ENCODE results near the gene CCL25. TPM values are rescaled to one million over a fixed set of nuclear protein-coding genes. Genes with fewer than 3 reads are reported as not detected.

Gene CCL25
- total and polyA plus RNA-seq, 9 of the 15 experiments (the other 6 are each of a cell fraction or from before 2014, with no cell fraction given): 0.15 TPM; not detected in 8

GRCh38 chr19:8039231-8039630 is 13.3 kb upstream of the CCL25 start:
- Histone ChIP-seq H3K4me1 (replicated peaks in 1 of 2; ENCODE audit: control insufficient read depth in 2 of 2, insufficient read depth in 2 of 2, low read length in 2 of 2) (peaks cover 17 to 36% of the 10 kb centered on the region in 2 experiments), H2AFZ (ENCODE audit: low read depth, low read length) (no peak overlapping the region), H3K27me3 (ENCODE audit: control insufficient read depth in 2 of 2, insufficient read depth in 2 of 2, low read length in 2 of 2) (no peaks in the 10 kb centered on the region), H3K4me3 (no peak overlapping the region), H3K9me3 (replicated peaks; ENCODE audit: control insufficient read depth, insufficient read depth, low read depth, low read length) (peaks cover under 1% of the 10 kb centered on the region; the same call in 1 of the 2 replicates), H3K4me2 (ENCODE audit: insufficient read depth, low read length) (no peak overlapping the region), H3K9me1 (ENCODE audit: control insufficient read depth, insufficient read depth, low read length) (no peaks in the 10 kb centered on the region), H4K20me1 (replicated peaks; ENCODE audit: control insufficient read depth, insufficient read depth, low read length) (no peaks in the 10 kb centered on the region), H3K27ac (ENCODE audit: extremely low read depth, low read depth, low read length) (no peak overlapping the region), H3K36me3 (ENCODE audit: control insufficient read depth, insufficient read depth, low read length) (no peaks in the 10 kb centered on the region), H3K9ac (ENCODE audit: insufficient read depth in 1 of 2, low read depth in 2 of 2, low read length in 2 of 2) (no peak overlapping the region), H3K79me2 (ENCODE audit: control insufficient read depth, insufficient read depth, low read length) (no peaks in the 10 kb centered on the region)
- ATAC-seq (no peak), FAIRE-seq (no peak), DNase-seq (ENCODE audit: extremely low read depth in 1 of 4, low spot score in 3 of 4) (no peak)
- intact Hi-C loops (cut with micrococcal nuclease): no loop called here
- BruUV-seq (replicated peaks): no TSS peak
- in situ Hi-C loops (cut with MboI): no loop called here
- WGBS (ENCODE audit: insufficient coverage, low coverage, missing lambda C conversion rate): 84% methylated on average over 3 of the region's 3 CpGs
- CTCF ChIA-PET (ENCODE audit: low intra/inter-chr PET ratio): no interaction called here
- POLR2A ChIA-PET: no interaction called here
- TF ChIP-seq PRDM10 (IDR thresholded peaks at IDR 0.05; ENCODE audit: partially characterized antibody) (no peak), MGA (IDR thresholded peaks at IDR 0.05) (no peak), TAF9B (IDR thresholded peaks at IDR 0.05; ENCODE audit: partially characterized antibody) (no peak), SMC3 (conservative IDR thresholded peaks at IDR 0.05; ENCODE audit: insufficient read depth, low read depth, low read length) (no peak), NUFIP1 (IDR thresholded peaks at IDR 0.05; ENCODE audit: partially characterized antibody) (no peak), HIVEP1 (CRISPR knock-in tag; IDR thresholded peaks at IDR 0.05) (no peak), CBFB (CRISPR knock-in tag; IDR thresholded peaks at IDR 0.05) (no peak), POLR3G (IDR thresholded peaks at IDR 0.05; ENCODE audit: extremely low read depth, insufficient read length, insufficient replicate concordance) (no peak)
